H1 (cell line): ENCODE results near the gene OR2F1. TPM values are rescaled to one million over a fixed set of nuclear protein-coding genes. Genes with fewer than 3 reads are reported as not detected.

Experiments
- CTCF ChIA-PET: fragments of 300-600 bp; sonication (Branson Sonifier 250); formaldehyde crosslinking; loops from one replicate; lab custom pipeline; 2021; ENCODE audit not compliant: partially characterized antibody; lab: Charles Lee
- POLR2A ChIA-PET: fragments of 300-600 bp; sonication (Branson Sonifier 250); formaldehyde crosslinking; loops from one replicate; lab custom pipeline; 2021; ENCODE audit warnings: inconsistent platforms; ENCODE audit not compliant: partially characterized antibody; lab: Charles Lee
- DNase-seq, 2 experiments: peaks; one replicate each; pipeline versions ENCODE4 v3.0.0 to v3.0.0-alpha.2; 2010 to 2022; ENCODE audit warnings: low spot score in 2 of 2, low read depth in 1 of 2, mixed read lengths in 1 of 2
- FAIRE-seq: peaks from 2 replicates; lab custom pipeline; 2011; peaks lifted over from hg19 to GRCh38; lab: Jason Lieb, UNC
- H2AFZ ChIP-seq: 2 replicates; pipeline ENCODE4 v1.8.1; 2012; ENCODE audit warnings: low read length, inconsistent platforms
- H2AK5ac ChIP-seq: 2 replicates; pipeline ENCODE4 v1.6.1; 2013; ENCODE audit warnings: low read depth, low read length
- H2BK120ac ChIP-seq: replicated peaks from 2 replicates; pipeline ENCODE3; 2013; ENCODE audit warnings: low read depth, low read length, inconsistent platforms
- H2BK12ac ChIP-seq: 2 replicates; pipeline ENCODE4 v1.6.1; 2013; ENCODE audit warnings: low read depth, low read length
- H2BK15ac ChIP-seq: 2 replicates; pipeline ENCODE4 v1.6.1; 2013; ENCODE audit warnings: low read length
- H2BK20ac ChIP-seq: 2 replicates; pipeline ENCODE4 v1.6.1; 2013; ENCODE audit warnings: low read length
- H2BK5ac ChIP-seq: 2 replicates; pipeline ENCODE4 v1.6.1; 2013; ENCODE audit warnings: low read depth, low read length
- H3K14ac ChIP-seq: 2 replicates; pipeline ENCODE4 v1.6.1; 2013; ENCODE audit warnings: inconsistent platforms; ENCODE audit not compliant: insufficient read length
- H3K18ac ChIP-seq: 2 replicates; pipeline ENCODE4 v1.6.1; 2013; ENCODE audit warnings: low read length; ENCODE audit errors: extremely low read depth
- H3K23ac ChIP-seq: 2 replicates; pipeline ENCODE4 v1.6.1; 2013; ENCODE audit warnings: inconsistent platforms; ENCODE audit not compliant: insufficient read length
- H3K23me2 ChIP-seq: 2 replicates; pipeline ENCODE4 v1.6.1; 2013; ENCODE audit warnings: low read depth, low read length
- H3K27ac ChIP-seq: 2 replicates; pipeline ENCODE4 v1.6.1; 2011; ENCODE audit warnings: low read depth, low read length, inconsistent platforms
- H3K27me3 ChIP-seq, 4 experiments: replicated peaks in 1 of 4; 1 replicate in 1 of 4; 2 replicates in 3 of 4; pipeline versions ENCODE4 v1.6.1 to v1.8.1; 2011 to 2013; ENCODE audit warnings: low read length in 3 of 4, mild to moderate bottlenecking in 3 of 4, inconsistent platforms in 2 of 4, mixed read lengths in 2 of 4, moderate library complexity in 1 of 4; ENCODE audit not compliant: control insufficient read depth in 3 of 4, insufficient read depth in 3 of 4; ENCODE audit errors: extremely low read depth in 1 of 4
- H3K36me3 ChIP-seq, 4 experiments: 2 replicates each; pipeline versions ENCODE4 v1.6.1 to v1.8.1; 2011 to 2013; ENCODE audit warnings: mild to moderate bottlenecking in 4 of 4, low read length in 3 of 4, moderate library complexity in 2 of 4, control low read depth in 1 of 4, inconsistent platforms in 1 of 4; ENCODE audit not compliant: insufficient read depth in 4 of 4, control insufficient read depth in 2 of 4
- H3K4ac ChIP-seq: replicated peaks from 2 replicates; pipeline ENCODE3; 2013; ENCODE audit warnings: low read length, low read depth, mixed read lengths, inconsistent platforms; ENCODE audit not compliant: insufficient read length
- H3K4me1 ChIP-seq, 4 experiments: replicated peaks in 1 of 4; 1 replicate in 1 of 4; 2 replicates in 3 of 4; pipeline versions ENCODE4 v1.6.1 to v1.8.1; 2011 to 2013; ENCODE audit warnings: low read length in 3 of 4, inconsistent platforms in 2 of 4, mixed read lengths in 1 of 4; ENCODE audit not compliant: insufficient read depth in 4 of 4, control insufficient read depth in 3 of 4
- H3K4me2 ChIP-seq, 2 experiments: 2 replicates each; pipeline versions ENCODE4 v1.6.1 to v1.8.1; 2011 to 2013; ENCODE audit warnings: low read depth in 2 of 2, low read length in 2 of 2, control low read depth in 1 of 2, inconsistent platforms in 1 of 2, mild to moderate bottlenecking in 1 of 2; ENCODE audit not compliant: insufficient read depth in 1 of 2
- H3K4me3 ChIP-seq, 4 experiments: fragments of 200-600, 300-600 bp in 1 of 4; sonication (generic), shearing (Covaris generic), sonication (Bioruptor Twin) in 1 of 4; 2 replicates each; pipeline versions ENCODE4 v1.5.1 to v1.8.1; 2011 to 2016; ENCODE audit warnings: low read length in 4 of 4, low read depth in 3 of 4, control low read depth in 2 of 4, inconsistent platforms in 2 of 4, mild to moderate bottlenecking in 2 of 4, mixed read lengths in 1 of 4, moderate library complexity in 1 of 4; ENCODE audit not compliant: insufficient read depth in 2 of 4; ENCODE audit errors: extremely low read depth in 1 of 4
- H3K56ac ChIP-seq: replicated peaks from 2 replicates; pipeline ENCODE3; 2013; ENCODE audit warnings: low read depth, mild to moderate bottlenecking, mixed read lengths, low read length, inconsistent platforms; ENCODE audit not compliant: insufficient read length
- H3K79me1 ChIP-seq: 2 replicates; pipeline ENCODE4 v1.6.1; 2013; ENCODE audit warnings: low read depth, low read length, control low read depth
- H3K79me2 ChIP-seq, 2 experiments: 2 replicates each; pipeline versions ENCODE4 v1.6.1 to v1.8.1; 2012 to 2013; ENCODE audit warnings: low read length in 2 of 2, mild to moderate bottlenecking in 2 of 2, inconsistent platforms in 1 of 2; ENCODE audit not compliant: insufficient read depth in 2 of 2, control insufficient read depth in 1 of 2
- H3K9ac ChIP-seq, 4 experiments: replicated peaks in 1 of 4; 1 replicate in 1 of 4; 2 replicates in 3 of 4; pipeline versions ENCODE4 v1.6.1 to v1.8.1; 2011 to 2013; ENCODE audit warnings: low read depth in 3 of 4, low read length in 3 of 4, control low read depth in 2 of 4, mild to moderate bottlenecking in 2 of 4, moderate library complexity in 2 of 4, inconsistent platforms in 1 of 4; ENCODE audit errors: extremely low read depth in 1 of 4
- H3K9me3 ChIP-seq, 2 experiments: 2 replicates each; pipeline versions ENCODE4 v1.6.1 to v1.8.1; 2012 to 2013; ENCODE audit warnings: mild to moderate bottlenecking in 2 of 2, moderate library complexity in 2 of 2, control low read depth in 1 of 2, inconsistent platforms in 1 of 2, low read depth in 1 of 2, low read length in 1 of 2, mixed read lengths in 1 of 2; ENCODE audit not compliant: insufficient read depth in 2 of 2
- H4K20me1 ChIP-seq, 2 experiments: replicated peaks in 1 of 2; 2 replicates each; pipeline versions ENCODE3 to v1.8.1; 2011 to 2013; ENCODE audit warnings: inconsistent platforms in 2 of 2, low read length in 2 of 2, mild to moderate bottlenecking in 1 of 2; ENCODE audit not compliant: insufficient read depth in 2 of 2, control insufficient read depth in 1 of 2
- H4K5ac ChIP-seq: 2 replicates; pipeline ENCODE4 v1.6.1; 2013; ENCODE audit warnings: low read length, low read depth, mixed read lengths, inconsistent platforms; ENCODE audit not compliant: insufficient read length
- H4K8ac ChIP-seq: 2 replicates; pipeline ENCODE4 v1.8.0; 2013; ENCODE audit warnings: mild to moderate bottlenecking, moderate library complexity, low read length, inconsistent platforms; ENCODE audit not compliant: insufficient read depth; ENCODE audit errors: extremely low read depth
- H4K91ac ChIP-seq: replicated peaks from 2 replicates; pipeline ENCODE3; 2013; ENCODE audit warnings: low read length, mixed read lengths, inconsistent platforms; ENCODE audit not compliant: insufficient read length
- BACH1 ChIP-seq: IDR thresholded peaks from 2 replicates; pipeline ENCODE4 v1.6.1; 2012; ENCODE audit warnings: low read length, improper control_type of control experiment
- CHD1 ChIP-seq: IDR thresholded peaks from 2 replicates; pipeline ENCODE4 v1.6.1; 2012; ENCODE audit warnings: low read depth, low read length, improper control_type of control experiment
- EZH2 ChIP-seq: fragments of 200-600 bp; sonication (generic); IDR thresholded peaks from 2 replicates; pipeline ENCODE4 v1.7.1; 2012; ENCODE audit warnings: low read depth, mild to moderate bottlenecking, moderate library complexity, low read length, inconsistent platforms; ENCODE audit not compliant: severe bottlenecking
- GABPA ChIP-seq: IDR thresholded peaks from 2 replicates; pipeline ENCODE4 v1.6.1; 2011; ENCODE audit warnings: mild to moderate bottlenecking, low read length, moderate library complexity, borderline replicate concordance; ENCODE audit not compliant: insufficient read depth
- JUND ChIP-seq: IDR thresholded peaks from 2 replicates; pipeline ENCODE4 v1.6.1; 2011; ENCODE audit warnings: mild to moderate bottlenecking, improper control_type of control experiment, low read length
- PHF8 ChIP-seq: fragments of 200-600 bp; sonication (generic); conservative IDR thresholded peaks from 2 replicates; pipeline ENCODE4 v1.7.1; 2012; ENCODE audit warnings: low read depth, mild to moderate bottlenecking, inconsistent platforms, low read length, moderate library complexity
- SIN3A ChIP-seq, 2 experiments: IDR thresholded peaks in 1 of 2; conservative IDR thresholded peaks in 1 of 2; 2 replicates each; pipeline ENCODE4 v1.6.1; 2011 to 2012; ENCODE audit warnings: low read length in 2 of 2, improper control_type of control experiment in 1 of 2, low read depth in 1 of 2, mild to moderate bottlenecking in 1 of 2
- SIX5 ChIP-seq: IDR thresholded peaks from 2 replicates; pipeline ENCODE4 v1.6.1; 2011; ENCODE audit warnings: mild to moderate bottlenecking, low read depth, low read length
- SP1 ChIP-seq: IDR thresholded peaks from 2 replicates; pipeline ENCODE4 v1.6.1; 2011; ENCODE audit warnings: low read depth, low read length
- polyA plus RNA-seq, 7 experiments: library from polyadenylated mRNA; depleted of rRNA in 3 of 7; stranded (reverse) in 5 of 7; unstranded in 2 of 7; fragments of >200 nt in 5 of 7; fragments of 200-250 nt in 2 of 7; gene quantifications; 1 replicate in 5 of 7; 2 replicates in 1 of 7; 4 replicates in 1 of 7; pipeline versions ENCODE4 v1.2.1 to v1.2.3, GENCODE V29; 2011 to 2013; ENCODE audit warnings: missing spikeins in 2 of 7, mixed read lengths in 2 of 7
- total RNA-seq: library from RNA; stranded (reverse); fragmentation: NEBNext Ultra II Directional; extraction: Animal tissue kit (Norgen Biotek cat#: 25700); gene quantifications from 2 replicates; pipeline ENCODE4 v1.2.1, GENCODE V29; 2021
- TF ChIP-seq, protein P1 (sequence below), 3 experiments: IDR thresholded peaks; 1 replicate in 2 of 3; 2 replicates in 1 of 3; pipeline versions ENCODE4 v1.5.1 to v1.6.1; 2011; ENCODE audit warnings: low read length in 3 of 3, mild to moderate bottlenecking in 3 of 3, inconsistent platforms in 2 of 3, low read depth in 1 of 3, moderate library complexity in 1 of 3; ENCODE audit not compliant: insufficient read depth in 1 of 3; ENCODE audit errors: control extremely low read depth in 1 of 3
- TF ChIP-seq, protein P2 (sequence below): IDR thresholded peaks from 2 replicates; pipeline ENCODE4 v1.6.1; 2012; ENCODE audit warnings: inconsistent platforms
- TF ChIP-seq, protein P3 (sequence below): IDR thresholded peaks from 2 replicates; pipeline ENCODE4 v1.6.1; 2012; ENCODE audit warnings: inconsistent platforms

The OR2F1 gene
- total and polyA plus RNA-seq, 2 of the 8 experiments (the other 6 are each of a cell fraction or from before 2014, with no cell fraction given) = 0.19 TPM; not detected in 1

DNA sequence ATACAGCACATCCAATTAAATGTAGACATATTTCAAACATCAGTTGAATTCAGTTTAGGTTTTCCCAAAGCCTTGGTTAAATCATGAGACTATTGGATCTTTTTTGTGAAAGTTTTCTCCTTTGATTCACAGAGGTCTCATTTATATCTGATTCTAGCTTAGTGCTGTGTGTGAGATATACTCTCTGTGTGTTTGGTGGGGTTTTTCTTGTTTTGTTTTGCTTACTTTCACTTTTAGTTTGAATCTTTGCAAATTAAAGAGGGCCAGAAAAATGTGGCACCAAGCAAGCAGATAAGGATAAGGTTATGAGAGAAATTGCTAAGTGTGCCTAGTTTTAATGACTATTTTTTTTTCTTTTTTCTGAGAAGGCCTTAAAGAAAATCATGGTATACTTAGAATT lies 32.9 kb downstream of the OR2F1 start:
- no peak for FAIRE-seq
- TF ChIP-seq, protein P1, sequence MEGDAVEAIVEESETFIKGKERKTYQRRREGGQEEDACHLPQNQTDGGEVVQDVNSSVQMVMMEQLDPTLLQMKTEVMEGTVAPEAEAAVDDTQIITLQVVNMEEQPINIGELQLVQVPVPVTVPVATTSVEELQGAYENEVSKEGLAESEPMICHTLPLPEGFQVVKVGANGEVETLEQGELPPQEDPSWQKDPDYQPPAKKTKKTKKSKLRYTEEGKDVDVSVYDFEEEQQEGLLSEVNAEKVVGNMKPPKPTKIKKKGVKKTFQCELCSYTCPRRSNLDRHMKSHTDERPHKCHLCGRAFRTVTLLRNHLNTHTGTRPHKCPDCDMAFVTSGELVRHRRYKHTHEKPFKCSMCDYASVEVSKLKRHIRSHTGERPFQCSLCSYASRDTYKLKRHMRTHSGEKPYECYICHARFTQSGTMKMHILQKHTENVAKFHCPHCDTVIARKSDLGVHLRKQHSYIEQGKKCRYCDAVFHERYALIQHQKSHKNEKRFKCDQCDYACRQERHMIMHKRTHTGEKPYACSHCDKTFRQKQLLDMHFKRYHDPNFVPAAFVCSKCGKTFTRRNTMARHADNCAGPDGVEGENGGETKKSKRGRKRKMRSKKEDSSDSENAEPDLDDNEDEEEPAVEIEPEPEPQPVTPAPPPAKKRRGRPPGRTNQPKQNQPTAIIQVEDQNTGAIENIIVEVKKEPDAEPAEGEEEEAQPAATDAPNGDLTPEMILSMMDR (IDR thresholded peaks at IDR 0.05; ENCODE audit: control extremely low read depth in 1 of 3, insufficient read depth in 1 of 3, low read depth in 1 of 3, low read length in 3 of 3) = no peak
- TF ChIP-seq CHD1 (no peak), GABPA (no peak), EZH2 (no peak), SIN3A (conservative IDR thresholded peaks at IDR 0.05 in 1 of 2, IDR thresholded peaks at IDR 0.05 in 1 of 2; ENCODE audit: low read depth in 1 of 2, low read length in 2 of 2) (no peak), BACH1 (no peak), SP1 (no peak), PHF8 (no peak), SIX5 (no peak), JUND (no peak)
- TF ChIP-seq, protein P2, sequence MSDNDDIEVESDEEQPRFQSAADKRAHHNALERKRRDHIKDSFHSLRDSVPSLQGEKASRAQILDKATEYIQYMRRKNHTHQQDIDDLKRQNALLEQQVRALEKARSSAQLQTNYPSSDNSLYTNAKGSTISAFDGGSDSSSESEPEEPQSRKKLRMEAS = no peak
- TF ChIP-seq, protein P3, sequence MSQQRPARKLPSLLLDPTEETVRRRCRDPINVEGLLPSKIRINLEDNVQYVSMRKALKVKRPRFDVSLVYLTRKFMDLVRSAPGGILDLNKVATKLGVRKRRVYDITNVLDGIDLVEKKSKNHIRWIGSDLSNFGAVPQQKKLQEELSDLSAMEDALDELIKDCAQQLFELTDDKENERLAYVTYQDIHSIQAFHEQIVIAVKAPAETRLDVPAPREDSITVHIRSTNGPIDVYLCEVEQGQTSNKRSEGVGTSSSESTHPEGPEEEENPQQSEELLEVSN = no peak

More for the DNA sequence above, 32.9 kb downstream of the OR2F1 start:
- Histone ChIP-seq H2AFZ (no peak overlapping the region), H3K27ac (no peak overlapping the region), H2BK12ac (no peak overlapping the region), H3K4me2 (no peak overlapping the region), H4K8ac (no peak overlapping the region), H3K56ac (no peak overlapping the region), H3K36me3 (0 out of 8 replicates have a peak, but pooled peaks cover 0 to 3% (median 0%) of the 10 kb centered on the region in 4 experiments), H4K5ac (no peak overlapping the region), H2AK5ac (no peak overlapping the region), H3K23me2 (no peaks in the 10 kb centered on the region), H2BK15ac (no peak overlapping the region), H3K27me3 (no peaks in the 10 kb centered on the region), H3K9ac (no peak overlapping the region), H3K4ac (no peak overlapping the region), H2BK20ac (no peak overlapping the region), H4K91ac (no peak overlapping the region), H4K20me1 (no peaks in the 10 kb centered on the region), H2BK5ac (no peak overlapping the region), H3K79me2 (no peaks in the 10 kb centered on the region), H3K18ac (no peak overlapping the region), H3K4me1 (no peaks in the 10 kb centered on the region), H3K23ac (no peak overlapping the region), H3K9me3 (peaks cover 5 to 11% of the 10 kb centered on the region in 2 experiments; a peak in 3 of 4 replicates), H3K14ac (no peak overlapping the region), H3K4me3 (no peak overlapping the region), H2BK120ac (no peak overlapping the region), H3K79me1 (no peaks in the 10 kb centered on the region)
- ChIA-PET CTCF (interaction anchor here (0.8 to 5.1 kb wide), 2 partner anchors 12 to 84 kb away, joined by 3 to 20 read pairs; no protein-coding TSS in a partner anchor), POLR2A (no interaction called here)
- no peak for DNase-seq
